ENCODE results near the gene CDYL. TPM values are rescaled to one million over a fixed set of nuclear protein-coding genes. Genes with fewer than 3 reads are reported as not detected.

Gene CDYL
- total and polyA plus RNA-seq, 4 donors: 3.3 to 25.4 (median 11.0) TPM

DNA sequence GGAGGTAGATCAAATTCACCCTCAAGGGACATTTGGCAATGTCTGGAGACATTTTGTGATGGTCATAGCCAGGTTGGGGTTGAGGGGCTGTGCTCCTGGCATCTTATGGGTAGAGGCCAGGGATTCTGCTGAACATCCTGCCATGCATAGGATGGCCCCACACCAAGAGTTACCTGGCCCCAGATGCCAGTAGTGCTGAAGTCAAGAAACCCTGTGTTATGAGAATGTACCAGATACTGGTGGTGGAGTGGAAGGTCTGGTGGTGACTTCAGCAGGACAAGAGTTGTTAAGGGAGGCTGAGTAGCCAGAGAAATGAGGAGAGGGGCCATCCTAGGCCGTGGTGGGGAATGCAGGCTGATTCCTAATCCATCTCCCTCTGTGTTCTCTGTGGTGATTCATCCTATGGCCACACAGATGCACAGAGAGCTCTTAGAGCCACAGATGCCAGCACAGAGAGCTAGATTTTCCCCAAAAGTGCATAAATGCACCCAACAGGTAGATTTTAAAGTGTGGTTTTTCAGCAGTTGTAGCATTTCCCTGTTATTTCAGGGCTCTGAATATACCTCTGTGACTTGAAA lies 43.6 kb downstream of the CDYL start:
- Histone ChIP-seq H3K36me3 (ENCODE audit: control insufficient read depth in 4 of 4, insufficient read depth in 3 of 4, low read depth in 1 of 4, low read length in 3 of 4) (no peaks in the 10 kb centered on the region), H3K27ac (ENCODE audit: low read depth in 1 of 2, low read length in 2 of 2) (no peak overlapping the region), H3K4me3 (ENCODE audit: low read depth in 1 of 3, low read length in 3 of 3) (no peak overlapping the region), H3K27me3 (ENCODE audit: control insufficient read depth in 4 of 4, insufficient read depth in 4 of 4, low read length in 3 of 4) (no peaks in the 10 kb centered on the region), H3K4me1 (ENCODE audit: control insufficient read depth in 4 of 4, insufficient read depth in 4 of 4, low read length in 3 of 4) (no peaks in the 10 kb centered on the region), H3K9ac (ENCODE audit: low read depth in 1 of 2, low read length in 2 of 2) (no peak overlapping the region), H3K9me3 (ENCODE audit: control insufficient read depth in 4 of 4, low read length in 3 of 4) (no peaks in the 10 kb centered on the region)
- DNase-seq (ENCODE audit: low spot score): no peak
- no peak for TF ChIP-seq RXRA (IDR thresholded peaks at IDR 0.05)
- TF ChIP-seq JUND (IDR thresholded peaks at IDR 0.05): no peak
- TF ChIP-seq RAD21 (IDR thresholded peaks at IDR 0.05): no peak
- TF ChIP-seq EGR1 (IDR thresholded peaks at IDR 0.05; ENCODE audit: low read depth in 2 of 2): no peak
- TF ChIP-seq GABPA (IDR thresholded peaks at IDR 0.05 in 1 of 2, conservative IDR thresholded peaks at IDR 0.05 in 1 of 2): no peak
- TF ChIP-seq ZBTB33 (IDR thresholded peaks at IDR 0.05): no peak
- no peak for TF ChIP-seq FOXA1 (IDR thresholded peaks at IDR 0.05)
- TF ChIP-seq YY1 (IDR thresholded peaks at IDR 0.05): no peak
- 91% methylated on average over 1 of the region's 1 CpG for WGBS

DNA sequence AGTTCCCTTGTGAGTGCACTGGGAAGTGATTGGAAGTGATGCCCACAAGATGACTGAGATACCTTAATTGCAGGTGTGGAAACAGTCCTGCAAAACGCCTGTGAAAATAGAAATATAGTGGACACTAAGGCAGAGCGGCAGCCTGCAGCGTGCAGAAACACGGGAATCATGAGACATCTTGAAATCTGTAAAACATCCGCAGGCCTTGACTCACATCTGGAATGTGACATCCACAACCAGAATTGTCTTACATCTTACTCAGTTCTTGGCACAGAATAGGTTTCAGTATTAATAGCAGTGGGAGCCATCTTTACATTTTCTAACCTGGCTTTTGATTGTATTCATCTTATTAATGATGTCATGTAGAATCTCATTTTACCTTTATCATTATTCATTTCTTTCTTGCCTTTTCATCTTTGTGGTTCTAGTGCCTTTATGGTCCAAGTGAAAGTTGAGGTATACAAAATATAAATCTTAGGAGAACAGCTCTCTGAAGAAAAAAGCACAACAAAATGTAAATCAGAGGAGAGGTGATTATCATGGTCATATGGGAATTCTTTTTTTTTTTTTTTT lies 44.6 kb downstream of the CDYL start:
- Histone ChIP-seq H3K4me1 (ENCODE audit: control insufficient read depth in 4 of 4, insufficient read depth in 4 of 4, low read length in 3 of 4) (no peaks in the 10 kb centered on the region), H3K9me3 (ENCODE audit: control insufficient read depth in 4 of 4, low read length in 3 of 4) (no peaks in the 10 kb centered on the region), H3K27me3 (ENCODE audit: control insufficient read depth in 4 of 4, insufficient read depth in 4 of 4, low read length in 3 of 4) (no peaks in the 10 kb centered on the region), H3K36me3 (ENCODE audit: control insufficient read depth in 4 of 4, insufficient read depth in 3 of 4, low read depth in 1 of 4, low read length in 3 of 4) (no peaks in the 10 kb centered on the region), H3K27ac (ENCODE audit: low read depth in 1 of 2, low read length in 2 of 2) (no peak overlapping the region), H3K4me3 (ENCODE audit: low read depth in 1 of 3, low read length in 3 of 3) (no peak overlapping the region), H3K9ac (ENCODE audit: low read depth in 1 of 2, low read length in 2 of 2) (no peak overlapping the region)
- TF ChIP-seq, protein P1, sequence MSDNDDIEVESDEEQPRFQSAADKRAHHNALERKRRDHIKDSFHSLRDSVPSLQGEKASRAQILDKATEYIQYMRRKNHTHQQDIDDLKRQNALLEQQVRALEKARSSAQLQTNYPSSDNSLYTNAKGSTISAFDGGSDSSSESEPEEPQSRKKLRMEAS (IDR thresholded peaks at IDR 0.05): no peak
- DNase-seq (ENCODE audit: low spot score): no peak
- 94% methylated on average over 5 of the region's 5 CpGs for WGBS

GRCh38 chr6:4822476-4822875 lies 46.3 kb downstream of the CDYL start:
- TF ChIP-seq NR2F2 (IDR thresholded peaks at IDR 0.05) (no peak), EGR1 (IDR thresholded peaks at IDR 0.05; ENCODE audit: low read depth in 2 of 2) (no peak), HNF4G (IDR thresholded peaks at IDR 0.05) (no peak), SP1 (IDR thresholded peaks at IDR 0.05) (no peak), JUND (IDR thresholded peaks at IDR 0.05) (no peak), ATF3 (IDR thresholded peaks at IDR 0.05) (no peak), REST (IDR thresholded peaks at IDR 0.05) (no peak), ZBTB33 (IDR thresholded peaks at IDR 0.05) (no peak), RXRA (IDR thresholded peaks at IDR 0.05) (no peak), HNF4A (conservative IDR thresholded peaks at IDR 0.05) (no peak), FOXA1 (IDR thresholded peaks at IDR 0.05) (no peak)
- TF ChIP-seq, protein P1 (IDR thresholded peaks at IDR 0.05): no peak
- TF ChIP-seq, protein P2, sequence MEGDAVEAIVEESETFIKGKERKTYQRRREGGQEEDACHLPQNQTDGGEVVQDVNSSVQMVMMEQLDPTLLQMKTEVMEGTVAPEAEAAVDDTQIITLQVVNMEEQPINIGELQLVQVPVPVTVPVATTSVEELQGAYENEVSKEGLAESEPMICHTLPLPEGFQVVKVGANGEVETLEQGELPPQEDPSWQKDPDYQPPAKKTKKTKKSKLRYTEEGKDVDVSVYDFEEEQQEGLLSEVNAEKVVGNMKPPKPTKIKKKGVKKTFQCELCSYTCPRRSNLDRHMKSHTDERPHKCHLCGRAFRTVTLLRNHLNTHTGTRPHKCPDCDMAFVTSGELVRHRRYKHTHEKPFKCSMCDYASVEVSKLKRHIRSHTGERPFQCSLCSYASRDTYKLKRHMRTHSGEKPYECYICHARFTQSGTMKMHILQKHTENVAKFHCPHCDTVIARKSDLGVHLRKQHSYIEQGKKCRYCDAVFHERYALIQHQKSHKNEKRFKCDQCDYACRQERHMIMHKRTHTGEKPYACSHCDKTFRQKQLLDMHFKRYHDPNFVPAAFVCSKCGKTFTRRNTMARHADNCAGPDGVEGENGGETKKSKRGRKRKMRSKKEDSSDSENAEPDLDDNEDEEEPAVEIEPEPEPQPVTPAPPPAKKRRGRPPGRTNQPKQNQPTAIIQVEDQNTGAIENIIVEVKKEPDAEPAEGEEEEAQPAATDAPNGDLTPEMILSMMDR (IDR thresholded peaks at IDR 0.05; ENCODE audit: low read depth, low read length, missing input control): no peak

More at GRCh38 chr6:4822476-4822875, 46.3 kb downstream of the CDYL start:
- H3K36me3 ChIP-seq (ENCODE audit: control insufficient read depth in 4 of 4, insufficient read depth in 3 of 4, low read depth in 1 of 4, low read length in 3 of 4): no peaks in the 10 kb centered on the region
- H3K9ac ChIP-seq (ENCODE audit: low read depth in 1 of 2, low read length in 2 of 2): no peak overlapping the region
- WGBS: 98% methylated on average over 1 of the region's 1 CpG
- no peak overlapping the region for H3K4me3 ChIP-seq (ENCODE audit: low read depth in 1 of 3, low read length in 3 of 3)
- DNase-seq (ENCODE audit: low spot score): no peak
- no peaks in the 10 kb centered on the region for H3K4me1 ChIP-seq (ENCODE audit: control insufficient read depth in 4 of 4, insufficient read depth in 4 of 4, low read length in 3 of 4)
- H3K9me3 ChIP-seq (ENCODE audit: control insufficient read depth in 4 of 4, low read length in 3 of 4): peaks cover 0 to 1% (median under 1%) of the 10 kb centered on the region in 4 donors
- H3K27ac ChIP-seq (ENCODE audit: low read depth in 1 of 2, low read length in 2 of 2): no peak overlapping the region
- H3K27me3 ChIP-seq (ENCODE audit: control insufficient read depth in 4 of 4, insufficient read depth in 4 of 4, low read length in 3 of 4): no peaks in the 10 kb centered on the region

Measured in liver (tissue), 9 donors.